Keratinocyte (primary cell): Measurements from ENCODE around the gene ATF7.

Source experiments
- EZH2 ChIP-seq: IDR thresholded peaks from one replicate; pipeline ENCODE4 v1.6.1; 2012; ENCODE audit warnings: inconsistent platforms, mild to moderate bottlenecking, low read length, moderate library complexity
- TF ChIP-seq, protein P1 (sequence below), 3 experiments: IDR thresholded peaks in 1 of 3; conservative IDR thresholded peaks in 1 of 3; optimal IDR thresholded peaks in 1 of 3; 2 replicates in 2 of 3; 3 replicates in 1 of 3; pipeline versions ENCODE3 to v1.5.1; 2011; ENCODE audit warnings: low read length in 3 of 3, mild to moderate bottlenecking in 3 of 3, moderate library complexity in 2 of 3, control low read depth in 1 of 3, inconsistent platforms in 1 of 3; ENCODE audit not compliant: insufficient read depth in 2 of 3; ENCODE audit errors: extremely low read depth in 1 of 3

DNA sequence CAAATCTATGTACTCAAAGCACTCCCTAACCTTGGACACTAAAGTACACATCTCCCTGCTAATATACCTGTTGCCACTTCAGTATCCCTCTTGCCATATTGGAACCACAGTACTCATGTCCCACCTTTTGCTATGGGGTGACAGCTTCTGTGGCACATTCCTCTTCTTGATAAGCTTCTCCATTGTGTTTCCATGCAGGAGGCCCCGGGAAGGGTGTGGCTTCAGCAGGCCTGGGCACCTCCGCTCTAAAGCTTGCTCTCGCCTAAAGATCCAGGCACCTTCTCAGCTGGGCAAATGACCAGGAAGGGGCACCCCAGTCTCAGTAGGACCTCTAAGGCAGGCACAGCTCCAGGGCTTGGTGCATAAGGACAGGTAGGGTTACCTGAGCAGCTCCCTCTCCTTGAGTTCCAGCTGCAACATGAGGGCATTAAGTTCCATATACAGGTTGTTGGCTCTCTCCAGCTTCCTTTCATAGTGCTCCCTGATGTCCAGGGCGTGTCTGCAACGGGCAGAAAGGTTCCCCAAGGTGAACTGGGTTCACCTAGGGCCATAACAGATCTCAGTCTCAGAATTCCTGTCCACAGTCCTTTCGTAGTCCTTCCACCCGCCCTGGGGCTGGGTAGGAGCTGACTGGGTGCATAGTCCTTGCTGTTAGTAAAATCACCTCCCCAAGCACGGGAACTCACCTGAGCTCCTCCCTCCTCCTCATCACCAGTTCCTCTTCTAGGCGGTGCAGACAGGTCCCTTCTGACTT, 142.8 kb downstream of the ATF7 start:
- TF ChIP-seq, protein P1, sequence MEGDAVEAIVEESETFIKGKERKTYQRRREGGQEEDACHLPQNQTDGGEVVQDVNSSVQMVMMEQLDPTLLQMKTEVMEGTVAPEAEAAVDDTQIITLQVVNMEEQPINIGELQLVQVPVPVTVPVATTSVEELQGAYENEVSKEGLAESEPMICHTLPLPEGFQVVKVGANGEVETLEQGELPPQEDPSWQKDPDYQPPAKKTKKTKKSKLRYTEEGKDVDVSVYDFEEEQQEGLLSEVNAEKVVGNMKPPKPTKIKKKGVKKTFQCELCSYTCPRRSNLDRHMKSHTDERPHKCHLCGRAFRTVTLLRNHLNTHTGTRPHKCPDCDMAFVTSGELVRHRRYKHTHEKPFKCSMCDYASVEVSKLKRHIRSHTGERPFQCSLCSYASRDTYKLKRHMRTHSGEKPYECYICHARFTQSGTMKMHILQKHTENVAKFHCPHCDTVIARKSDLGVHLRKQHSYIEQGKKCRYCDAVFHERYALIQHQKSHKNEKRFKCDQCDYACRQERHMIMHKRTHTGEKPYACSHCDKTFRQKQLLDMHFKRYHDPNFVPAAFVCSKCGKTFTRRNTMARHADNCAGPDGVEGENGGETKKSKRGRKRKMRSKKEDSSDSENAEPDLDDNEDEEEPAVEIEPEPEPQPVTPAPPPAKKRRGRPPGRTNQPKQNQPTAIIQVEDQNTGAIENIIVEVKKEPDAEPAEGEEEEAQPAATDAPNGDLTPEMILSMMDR (optimal IDR thresholded peaks at IDR 0.05 in 1 of 3, IDR thresholded peaks at IDR 0.05 in 1 of 3, conservative IDR thresholded peaks at IDR 0.05 in 1 of 3; ENCODE audit: extremely low read depth in 1 of 3, insufficient read depth in 2 of 3, low read length in 3 of 3) = no peak
- TF ChIP-seq EZH2 = no peak
